Stimulated activated CD4-positive, alpha-beta T cell treated with anti-CD3 and anti-CD28 coated beads, Interleukin-1b, Interleukin-23, amount 100 ng/mL, for 24 hours (primary cell): ENCODE results near the gene TNFSF11.

Experiments used
- DNase-seq, 4 experiments: peaks; one replicate each; pipeline ENCODE4 v3.0.0-alpha.2; 2020; ENCODE audit warnings: low read depth in 4 of 4, low spot score in 1 of 4

The TNFSF11 gene

GRCh38 chr13:42610649-42611048 lies 36.7 kb downstream of the TNFSF11 start:
- no peak for DNase-seq

GRCh38 chr13:42611086-42611779 lies 37.3 kb downstream of the TNFSF11 start:
- DNase-seq: no peak

GRCh38 chr13:42612021-42612765 lies 38.2 kb downstream of the TNFSF11 start:
- no peak for DNase-seq

DNA sequence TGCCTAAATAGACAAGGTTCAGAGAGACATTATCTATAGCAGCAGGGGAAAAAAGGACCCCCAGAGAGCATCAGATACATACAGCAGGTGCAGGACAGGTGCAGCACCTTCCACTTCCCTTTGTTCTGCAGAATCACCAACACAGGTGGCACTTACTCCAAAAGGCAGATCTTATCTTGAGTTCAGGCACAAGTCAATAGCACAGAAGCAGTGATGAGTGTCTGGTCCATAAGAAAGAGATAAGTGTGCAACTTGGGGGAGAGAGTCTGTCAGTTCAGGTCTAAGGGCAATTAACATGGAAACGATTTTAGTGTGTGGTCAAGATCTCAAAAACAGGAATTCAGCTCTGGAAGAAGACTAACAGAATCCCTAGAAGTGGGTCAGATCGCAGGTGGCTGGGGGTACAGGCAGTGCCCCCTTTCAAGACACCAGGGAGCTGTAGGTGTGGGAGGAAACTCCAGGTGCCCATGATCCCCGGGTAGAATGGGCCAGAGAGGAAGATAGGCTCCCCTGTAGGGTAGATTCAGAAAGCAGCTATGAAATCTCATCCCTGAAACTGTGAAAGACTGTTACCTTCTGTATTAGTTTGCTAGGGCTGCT lies 40.6 kb downstream of the TNFSF11 start:
- DNase-seq: no peak

DNA sequence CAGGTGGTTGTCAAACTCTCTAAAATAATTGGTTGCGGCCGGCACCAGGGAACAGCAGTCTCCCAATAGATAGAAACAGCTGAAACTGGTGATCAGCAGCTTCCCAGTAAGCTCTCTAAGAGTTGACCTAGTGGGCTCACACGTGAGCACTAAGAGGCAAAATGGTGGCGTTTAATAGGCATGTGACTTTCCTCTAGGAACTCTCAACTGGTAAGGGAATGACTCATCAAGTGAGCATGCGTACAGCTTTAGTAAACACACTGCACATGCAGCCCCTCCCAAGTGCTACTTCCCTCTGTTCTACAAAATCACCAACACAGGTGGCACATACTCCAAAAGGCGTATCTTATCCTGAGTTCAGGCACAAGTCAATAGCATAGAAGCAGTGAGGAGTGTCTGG lies 41.7 kb downstream of the TNFSF11 start:
- DNase-seq: no peak

GRCh38 chr13:42617221-42617620 lies 43.3 kb downstream of the TNFSF11 start:
- DNase-seq: no peak

- no peak for DNase-seq
Measured at GRCh38 chr13:42623916-42624315, 50.0 kb downstream of the TNFSF11 start.

DNA sequence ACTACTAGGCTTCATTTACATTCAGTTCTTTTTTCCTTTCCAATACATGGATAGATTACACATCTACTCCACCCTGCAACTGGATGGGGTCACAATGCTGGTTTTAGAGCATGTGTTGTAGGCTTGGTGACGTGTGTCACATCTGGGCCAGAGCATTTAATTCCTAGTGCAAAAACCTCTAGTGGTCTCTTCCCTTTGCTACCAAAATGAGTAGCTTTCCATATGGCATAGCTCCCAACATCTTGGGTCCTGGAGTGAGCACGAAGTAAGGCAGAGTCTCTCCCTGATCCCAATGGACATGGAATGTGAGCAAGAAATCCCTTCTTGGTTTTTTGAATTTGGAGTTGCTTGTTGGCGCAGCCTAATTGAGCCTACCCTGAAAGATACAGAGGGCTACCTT lies 51.7 kb downstream of the TNFSF11 start:
- no peak for DNase-seq

DNA sequence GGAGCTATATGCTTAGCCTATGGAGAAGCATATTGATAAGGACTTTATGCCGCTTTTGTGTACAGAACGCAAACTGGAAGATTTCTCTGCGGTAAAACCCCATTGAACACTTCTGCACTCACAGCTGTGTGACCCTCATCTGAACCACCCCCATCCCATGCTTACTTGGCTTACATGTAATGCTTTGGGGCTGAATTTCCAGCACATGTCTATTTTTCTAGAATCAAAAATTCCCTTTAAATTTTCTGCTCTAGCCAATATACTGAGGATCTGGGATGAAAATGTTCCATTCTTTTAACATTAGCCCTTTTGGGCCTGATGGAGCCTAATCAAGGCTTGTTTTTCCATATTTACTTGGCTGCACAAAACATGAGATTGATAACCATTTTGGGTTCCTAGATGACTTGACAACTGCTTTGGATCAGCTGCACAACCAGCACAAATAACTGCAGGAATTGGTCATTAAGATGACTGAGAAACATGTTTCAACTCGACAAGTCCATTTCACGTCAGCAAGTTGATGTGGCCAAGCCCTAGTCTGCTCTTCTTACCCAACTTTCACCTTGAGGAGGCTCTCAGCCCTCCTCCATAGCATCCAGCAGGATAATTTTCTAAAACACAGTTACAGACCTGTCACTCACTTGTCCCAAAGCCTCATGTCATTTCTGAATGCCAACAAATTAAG lies 52.4 kb downstream of the TNFSF11 start:
- DNase-seq: no peak

- no peak for DNase-seq
Measured at GRCh38 chr13:42628666-42629065, 54.7 kb downstream of the TNFSF11 start.

GRCh38 chr13:42631181-42631580 lies 57.2 kb downstream of the TNFSF11 start:
- DNase-seq: no peak

- DNase-seq: no peak
Measured at GRCh38 chr13:42633495-42633894, 59.5 kb downstream of the TNFSF11 start.

DNA sequence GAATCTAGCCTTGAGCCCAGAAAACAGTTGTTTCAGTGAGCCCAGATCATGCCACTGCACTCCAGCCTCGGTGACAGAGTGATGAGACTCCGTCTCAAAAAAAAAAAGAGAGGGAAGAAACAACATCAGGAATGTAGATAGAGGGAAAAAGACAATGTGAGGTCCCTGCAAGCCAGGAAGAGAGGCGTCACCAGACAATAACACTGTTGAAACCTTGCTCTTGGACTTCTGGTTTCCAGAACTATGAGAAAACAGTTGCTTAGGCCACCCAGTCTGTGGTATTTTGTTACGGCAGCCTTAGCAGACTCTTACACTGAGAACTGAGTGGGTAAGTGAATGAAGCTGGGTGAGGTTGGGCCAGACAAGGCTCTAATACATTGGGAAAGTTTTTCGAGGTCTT lies 64.1 kb downstream of the TNFSF11 start:
- no peak for DNase-seq

- DNase-seq: no peak
Measured at GRCh38 chr13:42638886-42639285, 64.9 kb downstream of the TNFSF11 start.

DNA sequence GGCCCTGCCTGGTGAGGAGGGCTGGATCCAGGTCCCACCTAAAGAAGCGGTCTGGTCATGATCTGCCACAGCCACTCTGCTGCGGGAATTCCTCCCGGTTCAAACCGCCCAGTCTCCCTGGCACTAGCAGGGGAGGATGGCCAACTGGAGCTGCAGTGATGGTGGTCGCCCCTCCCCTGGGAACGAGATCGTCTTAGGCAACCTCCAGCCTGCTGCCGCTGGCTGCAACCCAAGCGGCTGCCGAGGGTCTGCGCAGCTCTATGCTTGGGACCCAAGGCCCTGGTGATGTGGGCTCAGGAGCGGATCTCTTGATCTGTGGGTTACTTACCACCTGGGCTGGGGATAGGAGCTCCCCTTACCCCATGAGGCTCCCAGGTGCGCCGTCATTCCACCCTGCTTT lies 69.1 kb downstream of the TNFSF11 start:
- DNase-seq: no peak

- no peak for DNase-seq
Measured at GRCh38 chr13:42644841-42645240, 70.9 kb downstream of the TNFSF11 start.

GRCh38 chr13:42645717-42646116 lies 71.8 kb downstream of the TNFSF11 start:
- no peak for DNase-seq

DNA sequence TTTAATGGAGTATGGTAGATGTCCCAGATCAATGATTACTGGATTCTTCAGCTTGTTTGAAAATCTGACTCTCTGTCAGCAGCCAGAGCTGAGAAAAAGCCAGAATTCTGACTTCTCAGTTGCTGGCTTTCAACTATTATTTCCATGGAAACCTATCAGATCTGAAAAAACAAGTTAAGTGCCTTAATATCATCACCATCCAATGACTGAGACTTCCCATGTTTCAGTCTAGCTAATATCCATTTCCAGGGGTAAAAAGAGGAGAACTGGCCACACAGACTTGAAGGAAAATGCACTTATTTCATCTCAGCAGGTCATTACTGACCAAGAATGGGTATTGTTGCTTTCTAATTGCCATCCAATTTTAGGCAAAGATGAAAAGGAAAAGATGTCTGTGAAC lies 75.2 kb downstream of the TNFSF11 start:
- no peak for DNase-seq

GRCh38 chr13:42649831-42650230 lies 75.9 kb downstream of the TNFSF11 start:
- no peak for DNase-seq

DNA sequence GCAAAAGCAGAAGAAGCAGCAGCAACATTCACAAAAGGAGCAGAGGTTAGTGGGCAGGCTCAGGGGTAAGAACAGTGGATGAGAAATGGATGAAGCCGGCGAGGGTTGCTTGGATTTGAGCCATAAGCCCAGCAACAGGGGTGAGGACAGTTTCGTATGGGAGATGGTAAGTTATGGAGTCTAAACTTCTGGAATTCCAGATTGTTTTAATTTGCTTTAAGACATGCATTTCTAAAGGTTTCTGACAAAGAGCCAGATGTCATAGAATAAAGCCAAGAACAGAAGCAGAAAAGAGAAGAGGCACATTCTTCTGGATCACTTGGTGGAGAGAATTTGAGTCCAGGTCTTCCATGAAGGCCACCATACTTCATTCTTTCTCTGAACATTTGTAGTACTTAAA lies 76.6 kb downstream of the TNFSF11 start:
- no peak for DNase-seq

DNA sequence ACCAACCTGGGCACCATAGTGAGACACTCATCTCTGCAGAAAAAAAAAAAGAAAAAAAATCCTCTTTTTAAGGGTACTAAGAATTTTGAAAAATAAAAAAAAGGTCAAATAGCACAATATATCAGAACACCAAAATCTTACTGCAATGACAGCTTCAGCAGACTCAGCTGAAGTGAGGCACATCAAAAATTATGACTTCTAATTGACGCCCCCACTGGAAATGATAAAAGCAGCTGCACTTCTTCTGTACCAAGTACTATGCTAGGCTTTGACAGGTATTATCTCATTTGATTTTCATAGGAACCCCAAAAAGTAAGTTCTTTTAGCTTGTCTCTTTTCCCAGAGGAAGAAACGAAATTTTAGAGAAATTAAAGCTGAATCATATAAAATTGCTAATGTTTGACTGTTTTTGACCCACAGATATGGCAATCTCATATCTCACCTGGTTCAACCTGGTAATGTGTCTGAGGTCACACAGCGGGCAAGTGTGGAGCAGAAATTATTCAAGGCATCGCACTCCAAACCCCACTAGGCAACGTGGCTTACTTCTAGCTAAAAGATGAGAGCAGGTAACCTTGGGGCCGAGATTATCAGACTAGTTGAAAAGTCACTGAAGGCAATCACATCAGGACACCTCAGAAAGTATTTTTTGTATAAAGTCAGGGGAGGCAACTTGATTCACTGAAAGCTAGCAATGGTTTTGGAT lies 78.1 kb downstream of the TNFSF11 start:
- DNase-seq: no peak
